HG02759 (cell line): ENCODE data around the gene CNOT6.

Experiments
- ATAC-seq: cut with Tn5 transposase; IDR thresholded peaks from one replicate; pipeline ENCODE4 v1.9.1; 2021; ENCODE audit warnings: mild to moderate bottlenecking, moderate library complexity; ENCODE audit not compliant: unreplicated experiment

The CNOT6 gene

GRCh38 chr5:180613814-180614188, 119.6 kb downstream of the CNOT6 start:
- ATAC-seq, result no peak

GRCh38 chr5:180618487-180618828, 124.3 kb downstream of the CNOT6 start:
- no peak for ATAC-seq

- no peak for ATAC-seq
These were observed 124.8 kb downstream of the CNOT6 start for GRCh38 chr5:180618829-180619562.

GRCh38 chr5:180619563-180619915, 125.4 kb downstream of the CNOT6 start:
- ATAC-seq, result no peak

GRCh38 chr5:180620014-180620413, 125.8 kb downstream of the CNOT6 start:
- ATAC-seq, result no peak

- ATAC-seq, result no peak
These were observed 127.1 kb downstream of the CNOT6 start for GRCh38 chr5:180621311-180621710.

GRCh38 chr5:180622910-180623309, 128.7 kb downstream of the CNOT6 start:
- ATAC-seq, result no peak

- no peak for ATAC-seq
These were observed 129.2 kb downstream of the CNOT6 start for GRCh38 chr5:180623411-180623834.

- no peak for ATAC-seq
These were observed 129.7 kb downstream of the CNOT6 start for GRCh38 chr5:180623844-180624243.

GRCh38 chr5:180624587-180624986, 130.4 kb downstream of the CNOT6 start:
- ATAC-seq, result no peak

GRCh38 chr5:180625125-180625790, 131.1 kb downstream of the CNOT6 start:
- ATAC-seq, result no peak

- ATAC-seq, result no peak
These were observed 131.8 kb downstream of the CNOT6 start for GRCh38 chr5:180625791-180626660.

- ATAC-seq, result no peak
These were observed 132.6 kb downstream of the CNOT6 start for GRCh38 chr5:180626661-180627385.

- no peak for ATAC-seq
These were observed 133.4 kb downstream of the CNOT6 start for GRCh38 chr5:180627386-180628120.
